NT2/D1 (cell line): ENCODE measurements around the gene RHBG.

ENCODE experiments used
- SUZ12 ChIP-seq: IDR thresholded peaks from 2 replicates; pipeline ENCODE4 v1.6.1; 2011; ENCODE audit not compliant: insufficient read length, insufficient read depth; ENCODE audit errors: extremely low read depth
- ZNF274 ChIP-seq: IDR thresholded peaks from 2 replicates; pipeline ENCODE4 v1.6.1; 2011; ENCODE audit warnings: mild to moderate bottlenecking, low read depth, low read length

DNA sequence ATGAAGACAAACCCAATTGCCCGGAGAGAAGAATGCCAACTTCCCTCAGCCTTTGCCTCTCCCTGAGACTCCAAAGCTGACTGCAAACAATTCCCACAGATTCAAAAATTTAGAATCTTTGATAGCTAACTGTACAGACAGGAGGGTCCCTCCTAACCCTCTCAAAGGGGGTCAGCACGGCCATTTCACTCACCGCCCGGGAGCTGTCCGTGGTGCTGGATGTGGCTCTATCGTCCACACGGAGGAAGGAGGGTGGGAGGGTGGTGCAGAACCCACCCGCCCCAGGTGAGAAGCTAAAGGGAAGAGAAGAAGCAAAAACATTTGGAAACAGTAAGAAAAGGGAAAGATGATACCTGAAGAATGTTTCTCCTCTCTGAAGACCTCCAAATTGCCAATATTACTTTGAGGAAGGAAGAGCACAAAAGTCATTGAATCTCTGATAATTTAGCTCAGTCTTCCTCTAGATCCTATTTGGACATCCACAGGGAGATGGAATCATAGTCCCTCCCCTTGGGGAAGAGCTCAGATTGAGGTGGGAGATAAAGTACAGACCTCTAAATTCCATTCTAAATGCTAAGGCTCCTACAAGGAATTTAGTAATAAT, 45.6 kb downstream of the RHBG start:
- TF ChIP-seq ZNF274 (no peak), SUZ12 (no peak)
